ENCODE results near the gene TTL. TPM values are rescaled to one million over a fixed set of nuclear protein-coding genes. Genes with fewer than 3 reads are reported as not detected.

The TTL gene
- total RNA-seq, result 30.6 and 52.0 TPM in 2 replicates

DNA sequence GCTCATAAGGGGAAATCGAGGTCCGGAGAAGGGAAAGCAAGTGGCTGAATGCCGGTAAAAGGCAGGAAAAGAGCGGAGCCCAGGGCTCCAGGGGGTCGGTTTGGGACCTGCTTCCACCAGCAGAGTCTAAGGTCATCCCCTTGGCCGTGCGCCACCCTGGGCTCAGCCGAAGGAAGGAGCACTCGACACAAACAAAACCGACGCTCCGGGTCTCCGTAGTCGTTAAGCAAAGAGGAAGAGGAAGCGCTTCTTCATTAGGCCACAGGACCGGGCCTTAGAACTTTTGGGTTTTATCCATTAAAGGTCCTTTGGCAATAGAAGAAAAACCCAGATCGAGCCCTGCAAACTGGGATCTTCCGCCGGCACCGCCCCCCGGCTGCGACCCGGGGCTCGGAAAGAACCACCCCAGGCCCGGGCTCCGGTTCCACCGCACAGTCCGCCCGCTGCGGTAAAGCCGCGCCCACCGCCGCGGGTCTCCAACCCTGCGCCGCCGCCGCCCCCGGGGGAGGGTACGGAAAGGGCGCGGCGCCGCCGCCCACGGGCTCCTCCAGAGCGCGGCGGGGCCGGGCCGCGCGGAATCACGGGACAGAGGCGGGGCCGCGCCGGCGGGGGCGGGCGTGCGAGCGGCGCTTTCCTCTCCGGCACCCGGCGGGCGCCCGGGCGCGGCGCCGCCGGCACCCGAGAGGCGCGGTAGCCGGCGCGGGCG lies at the start of gene TTL:
TTL (plus strand) TSS at position 629 of the 706 bp plus-strand sequence. CDS start 189 bp downstream, outside the sequence.

DNA sequence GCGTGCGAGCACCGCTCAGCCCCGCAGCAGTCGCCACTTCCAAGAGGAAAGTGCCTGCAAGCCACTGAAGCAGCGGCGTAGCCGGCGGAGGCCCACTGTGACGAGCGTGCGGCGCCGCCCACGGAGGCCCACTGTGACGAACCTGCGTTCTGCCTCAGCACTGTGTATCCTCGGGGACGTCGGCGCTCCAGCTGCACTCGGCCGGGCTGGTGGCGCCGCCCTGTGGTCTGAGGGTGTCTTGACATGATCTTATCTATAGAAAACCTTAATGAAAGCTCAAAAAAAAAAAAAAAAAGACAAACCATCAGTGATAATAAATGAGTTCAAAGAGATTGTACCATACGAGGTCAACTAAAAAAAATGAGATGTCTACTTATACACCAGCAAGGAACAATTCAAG lies 48.5 kb upstream of the TTL start, which contains the start of gene RGPD8:
RGPD8 (minus strand) TSS at position 166 of the 400 bp plus-strand sequence. CDS start 192 bp downstream, outside the sequence.

DNA sequence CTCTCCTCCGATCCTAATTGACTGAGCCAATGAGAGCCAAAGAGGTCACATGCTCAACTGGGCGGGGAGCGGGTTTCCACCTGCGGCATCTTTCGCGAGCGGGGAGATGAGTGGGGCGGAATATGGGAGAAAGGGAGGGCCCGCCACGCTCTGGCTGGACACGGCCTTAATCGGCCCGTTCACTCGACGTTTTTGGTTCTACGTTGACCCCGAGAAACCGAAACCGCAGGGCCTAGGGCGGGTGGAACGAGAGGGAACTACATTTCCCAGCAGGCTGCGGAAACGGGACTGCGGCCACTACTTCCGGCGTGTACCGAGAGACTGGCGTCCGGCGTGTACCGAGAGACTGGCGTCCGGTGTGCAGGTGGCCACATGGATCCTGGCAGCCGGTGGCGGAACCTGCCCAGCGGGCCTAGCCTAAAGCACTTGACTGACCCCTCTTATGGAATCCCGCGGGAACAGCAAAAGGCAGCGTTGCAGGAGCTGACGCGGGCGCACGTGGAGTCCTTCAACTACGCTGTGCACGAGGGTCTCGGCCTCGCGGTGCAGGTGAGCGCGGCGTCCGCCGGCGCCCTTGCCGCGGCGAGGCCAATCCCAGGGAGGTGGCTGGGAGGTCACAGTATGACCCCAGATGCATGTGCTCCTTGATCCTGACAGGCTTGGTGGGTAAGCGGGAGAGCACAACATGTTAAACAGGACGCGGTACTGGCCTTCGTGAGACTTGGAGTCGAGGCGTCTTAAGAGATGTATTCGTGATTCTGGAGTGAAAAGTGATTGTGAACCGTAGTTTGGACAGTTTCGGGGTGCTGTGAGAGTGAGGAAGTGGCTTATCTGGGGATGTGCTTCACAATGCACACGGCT lies 60.4 kb downstream of the TTL start, which contains the start of gene POLR1B:
POLR1B (plus strand) TSS at position 343 of the 861 bp plus-strand sequence; CDS start at position 373, 30 bp downstream.

DNA sequence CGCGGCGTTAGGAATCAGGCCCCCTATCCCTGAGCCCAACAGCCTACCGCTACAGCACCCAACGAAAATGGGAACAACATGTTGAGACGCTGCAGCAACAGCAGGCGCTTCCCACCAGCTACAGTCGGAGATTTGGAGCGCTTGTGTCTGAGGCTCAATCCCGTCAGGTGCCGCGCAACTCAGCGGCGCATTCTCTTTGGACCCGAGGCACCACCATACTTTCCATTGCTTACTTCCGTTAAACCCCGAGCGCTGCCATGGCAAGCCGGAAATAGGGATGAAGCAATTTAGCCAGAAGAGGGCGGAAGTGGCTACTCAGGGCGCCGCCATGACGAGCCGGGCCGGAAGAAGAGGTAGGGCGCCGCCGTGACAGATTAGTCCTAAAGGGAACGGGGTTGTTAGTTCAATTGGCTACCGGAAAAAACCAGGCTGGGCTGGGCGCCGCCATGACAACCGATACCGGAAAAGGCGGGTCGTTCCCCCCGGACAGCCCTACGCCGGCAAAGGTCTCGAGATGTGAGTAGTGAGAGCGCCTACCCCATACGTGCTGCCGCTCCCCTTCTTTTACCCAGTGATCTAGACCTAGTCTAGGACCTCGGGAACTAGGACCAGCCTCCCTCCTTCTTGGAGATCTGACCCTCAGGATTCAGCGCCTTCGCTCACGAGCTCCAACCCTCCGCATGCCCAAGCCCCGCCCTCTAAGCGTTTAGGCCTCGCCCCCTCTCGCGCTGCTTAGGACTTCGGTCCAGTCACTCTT lies 102.4 kb downstream of the TTL start, which contains the start of gene CHCHD5:
CHCHD5 (plus strand) TSS at position 476 of the 757 bp plus-strand sequence; CDS start at position 515, 39 bp downstream.

Other genes starting within 250 kb of the TTL start
- 0.65 and 1.8 TPM in 2 replicates for gene ZC3H8, start 227.1 kb upstream of the TTL start, total RNA-seq
- gene ZC3H6, start 206.6 kb upstream of the TTL start, total RNA-seq, result 1.6 and 3.5 TPM in 2 replicates
- gene RGPD8, start 48.5 kb upstream of the TTL start, total RNA-seq, result 1.1 and 2.8 TPM in 2 replicates
- gene POLR1B, start 60.3 kb downstream of the TTL start, total RNA-seq, result 12.7 TPM in 2 replicates
- 23.1 and 57.3 TPM in 2 replicates for gene CHCHD5, start 102.5 kb downstream of the TTL start, total RNA-seq
- 57.0 and 80.8 TPM in 2 replicates for gene SLC20A1, start 163.8 kb downstream of the TTL start, total RNA-seq
- gene NT5DC4, start 238.9 kb downstream of the TTL start, total RNA-seq, result not detected in 2 replicates